ENCODE measurements around the gene JAM3. TPM values are rescaled to one million over a fixed set of nuclear protein-coding genes. Genes with fewer than 3 reads are reported as not detected.

The JAM3 gene
- total RNA-seq, 1 donor from 2014 or later = 68.1 TPM

- no peak for DNase-seq (ENCODE audit: low spot score)
- peaks cover 55% of the 10 kb centered on the region for H4K20me1 ChIP-seq (ENCODE audit: low read depth)
Observed at GRCh38 chr11:134071766-134072402, 3.0 kb downstream of the JAM3 start.

GRCh38 chr11:134072844-134073243 lies 4.0 kb downstream of the JAM3 start:
- Histone ChIP-seq H3K36me3 (no peaks in the 10 kb centered on the region), H3K27ac (no peak overlapping the region), H3K4me2 (peak overlapping the region; percentile 37), H3K27me3 (peaks cover 7% of the 10 kb centered on the region), H3K79me2 (ENCODE audit: low read depth) (peaks cover 85% of the 10 kb centered on the region), H3K9ac (no peak overlapping the region), H4K20me1 (ENCODE audit: low read depth) (peaks cover 55% of the 10 kb centered on the region), H3K4me3 (no peak overlapping the region), H3K4me1 (peaks cover 21% of the 10 kb centered on the region), H2AFZ (replicated peaks) (no peak overlapping the region), H3F3A (ENCODE audit: low read depth) (peaks cover 3% of the 10 kb centered on the region), H3K9me3 (ENCODE audit: low read depth) (no peaks in the 10 kb centered on the region)
- Mint-ChIP-seq H3K27ac (no peak overlapping the region), H3K4me3 (no peak overlapping the region), H3K4me1 (peaks cover 38% of the 10 kb centered on the region), H3K27me3 (ENCODE audit: insufficient read depth, low read depth) (no peaks in the 10 kb centered on the region), H3K9me3 (peaks cover 12% of the 10 kb centered on the region), H3K36me3 (peaks cover 24% of the 10 kb centered on the region)
- peak; percentile 47 for DNase-seq (ENCODE audit: low spot score)
- TF ChIP-seq CTCF (IDR thresholded peaks at IDR 0.05) = no peak
- no peak for TF ChIP-seq EZH2phosphoT487 (IDR thresholded peaks at IDR 0.05)
- TF ChIP-seq EZH2 (IDR thresholded peaks at IDR 0.05) = no peak

More at GRCh38 chr11:134071766-134072402, 3.0 kb downstream of the JAM3 start:
- Histone ChIP-seq H3K27ac (no peak overlapping the region), H3K4me2 (no peak overlapping the region), H2AFZ (replicated peaks) (no peak overlapping the region), H3K9me3 (ENCODE audit: low read depth) (no peaks in the 10 kb centered on the region), H3K9ac (no peak overlapping the region), H3F3A (ENCODE audit: low read depth) (peaks cover 3% of the 10 kb centered on the region), H3K4me1 (peaks cover 21% of the 10 kb centered on the region), H3K27me3 (peaks cover 17% of the 10 kb centered on the region), H3K79me2 (ENCODE audit: low read depth) (peaks cover 75% of the 10 kb centered on the region), H3K36me3 (no peaks in the 10 kb centered on the region), H3K4me3 (no peak overlapping the region)
- Mint-ChIP-seq H3K4me1 (peaks cover 47% of the 10 kb centered on the region), H3K9me3 (peaks cover 7% of the 10 kb centered on the region), H3K4me3 (no peak overlapping the region), H3K27me3 (ENCODE audit: insufficient read depth, low read depth) (no peaks in the 10 kb centered on the region), H3K27ac (no peak overlapping the region), H3K36me3 (peaks cover 20% of the 10 kb centered on the region)
- TF ChIP-seq CTCF (IDR thresholded peaks at IDR 0.05) = peak; percentile 19
- no peak for TF ChIP-seq EZH2 (IDR thresholded peaks at IDR 0.05)
- TF ChIP-seq EZH2phosphoT487 (IDR thresholded peaks at IDR 0.05) = no peak

GRCh38 chr11:134074346-134074745 lies 5.5 kb downstream of the JAM3 start:
- TF ChIP-seq EZH2phosphoT487 (IDR thresholded peaks at IDR 0.05) (no peak), CTCF (IDR thresholded peaks at IDR 0.05) (no peak), EZH2 (IDR thresholded peaks at IDR 0.05) (no peak)
- no peaks in the 10 kb centered on the region for H3K9me3 ChIP-seq (ENCODE audit: low read depth)
- H3K4me3 ChIP-seq = no peak overlapping the region
- no peaks in the 10 kb centered on the region for H3K36me3 ChIP-seq
- H4K20me1 ChIP-seq (ENCODE audit: low read depth) = peaks cover 51% of the 10 kb centered on the region
- Mint-ChIP-seq H3K4me1 (peaks cover 35% of the 10 kb centered on the region), H3K27me3 (ENCODE audit: insufficient read depth, low read depth) (no peaks in the 10 kb centered on the region), H3K36me3 (peaks cover 35% of the 10 kb centered on the region), H3K4me3 (no peak overlapping the region), H3K9me3 (peaks cover 22% of the 10 kb centered on the region), H3K27ac (no peak overlapping the region)
- H3K27me3 ChIP-seq = no peaks in the 10 kb centered on the region
- no peak overlapping the region for H2AFZ ChIP-seq (replicated peaks)
- peaks cover 3% of the 10 kb centered on the region for H3F3A ChIP-seq (ENCODE audit: low read depth)
- peaks cover 98% of the 10 kb centered on the region for H3K79me2 ChIP-seq (ENCODE audit: low read depth)
- DNase-seq (ENCODE audit: low spot score) = no peak
- peaks cover 21% of the 10 kb centered on the region for H3K4me1 ChIP-seq
- H3K9ac ChIP-seq = no peak overlapping the region
- no peak overlapping the region for H3K27ac ChIP-seq
- H3K4me2 ChIP-seq = no peak overlapping the region
